Immature natural killer cell (primary cell): ENCODE results near the gene STK17A. TPM values are rescaled to one million over a fixed set of nuclear protein-coding genes. Genes with fewer than 3 reads are reported as not detected.
"Not testable (repeated sequence)": the region's sequence is repeated elsewhere in the genome, so short reads cannot be mapped to it uniquely, and the experiment has no call there.

Source experiments
- DNase-seq, 3 donors: peaks; one replicate each; pipeline ENCODE4 v3.0.0; 2022; ENCODE audit warnings: mixed read lengths in 1 of 3
- H3K27ac Mint-ChIP-seq, 6 donors: one replicate each; pipeline ENCODE4 v1.8.0; 2020; ENCODE audit warnings: mixed read lengths in 6 of 6, mild to moderate bottlenecking in 5 of 6, inconsistent platforms in 4 of 6, moderate library complexity in 3 of 6
- H3K27me3 Mint-ChIP-seq, 3 donors: one replicate each; pipeline ENCODE4 v1.8.0; 2020 to 2021; ENCODE audit warnings: low read depth in 3 of 3, mild to moderate bottlenecking in 3 of 3, mixed read lengths in 3 of 3, moderate library complexity in 3 of 3, inconsistent platforms in 1 of 3
- H3K36me3 Mint-ChIP-seq, 3 donors: one replicate each; pipeline ENCODE4 v1.8.0; 2020; ENCODE audit warnings: mixed read lengths in 3 of 3, inconsistent platforms in 2 of 3, mild to moderate bottlenecking in 2 of 3
- H3K4me1 Mint-ChIP-seq, 2 donors: one replicate each; pipeline ENCODE4 v1.8.0; 2020; ENCODE audit warnings: inconsistent platforms in 2 of 2, mild to moderate bottlenecking in 2 of 2, mixed read lengths in 2 of 2, moderate library complexity in 1 of 2
- H3K4me3 Mint-ChIP-seq, 5 donors: one replicate each; pipeline ENCODE4 v1.8.0; 2020; ENCODE audit warnings: mild to moderate bottlenecking in 5 of 5, mixed read lengths in 5 of 5, inconsistent platforms in 3 of 5, moderate library complexity in 3 of 5
- H3K9me3 Mint-ChIP-seq, 6 donors: one replicate each; pipeline ENCODE4 v1.8.0; 2020; ENCODE audit warnings: mild to moderate bottlenecking in 6 of 6, mixed read lengths in 6 of 6, inconsistent platforms in 4 of 6, moderate library complexity in 3 of 6
- polyA plus RNA-seq, 3 donors: library from polyadenylated mRNA; unstranded; fragments of 300-500 nt; fragmentation: Illumina TruSeq; gene quantifications; one replicate each; pipeline ENCODE4 v1.2.3, GENCODE V29; 2021

Gene STK17A
- polyA plus RNA-seq, 3 donors from 2014 or later, result 255 to 300 (median 271) TPM

GRCh38 chr7:43554423-43554822 lies 28.5 kb upstream of the STK17A start:
- no peaks in the 10 kb centered on the region for H3K36me3 Mint-ChIP-seq
- H3K4me3 Mint-ChIP-seq, result peak overlapping the region in 1 of 5 donors; percentile 19
- no peak for DNase-seq
- peak overlapping the region in 1 of 6 donors; percentile 43 for H3K27ac Mint-ChIP-seq
- H3K9me3 Mint-ChIP-seq, result peaks cover 0 to 7% (median 0%) of the 10 kb centered on the region in 6 donors
- H3K4me1 Mint-ChIP-seq, result no peaks in the 10 kb centered on the region
- H3K27me3 Mint-ChIP-seq, result peaks cover 3 to 8% (median 6%) of the 10 kb centered on the region in 3 donors

GRCh38 chr7:43557831-43558495 lies 24.9 kb upstream of the STK17A start:
- Mint-ChIP-seq H3K4me3 (no peak overlapping the region), H3K36me3 (no peaks in the 10 kb centered on the region), H3K27ac (no peak overlapping the region), H3K27me3 (peaks cover 1 to 18% (median 9%) of the 10 kb centered on the region in 3 donors), H3K4me1 (no peaks in the 10 kb centered on the region), H3K9me3 (peaks cover 0 to 5% (median 0%) of the 10 kb centered on the region in 6 donors)
- DNase-seq, result no peak

- H3K4me1 Mint-ChIP-seq, result no peaks in the 10 kb centered on the region
- H3K4me3 Mint-ChIP-seq, result no peak overlapping the region
- no peaks in the 10 kb centered on the region for H3K36me3 Mint-ChIP-seq
- H3K27me3 Mint-ChIP-seq, result peaks cover 1 to 18% (median 12%) of the 10 kb centered on the region in 3 donors
- peaks cover 0 to 5% (median 0%) of the 10 kb centered on the region in 6 donors for H3K9me3 Mint-ChIP-seq
- no peak overlapping the region for H3K27ac Mint-ChIP-seq
- DNase-seq, result no peak
These were observed 23.6 kb upstream of the STK17A start for GRCh38 chr7:43559171-43559945.

GRCh38 chr7:43559946-43560335 lies 23.0 kb upstream of the STK17A start:
- Mint-ChIP-seq H3K27me3 (peaks cover 1 to 18% (median 12%) of the 10 kb centered on the region in 3 donors), H3K36me3 (no peaks in the 10 kb centered on the region), H3K4me3 (no peak overlapping the region), H3K27ac (no peak overlapping the region), H3K9me3 (peaks cover 0 to 5% (median 0%) of the 10 kb centered on the region in 6 donors), H3K4me1 (no peaks in the 10 kb centered on the region)
- DNase-seq, result no peak

GRCh38 chr7:43560742-43561330 lies 22.1 kb upstream of the STK17A start:
- no peaks in the 10 kb centered on the region for H3K4me1 Mint-ChIP-seq
- H3K27me3 Mint-ChIP-seq, result peaks cover 2 to 18% (median 10%) of the 10 kb centered on the region in 3 donors
- H3K27ac Mint-ChIP-seq, result no peak overlapping the region
- no peak overlapping the region for H3K4me3 Mint-ChIP-seq
- no peaks in the 10 kb centered on the region for H3K36me3 Mint-ChIP-seq
- DNase-seq, result no peak
- peaks cover 0 to 5% (median 0%) of the 10 kb centered on the region in 6 donors for H3K9me3 Mint-ChIP-seq

- Mint-ChIP-seq H3K27ac (no peak overlapping the region), H3K4me1 (no peaks in the 10 kb centered on the region), H3K27me3 (peaks cover 4 to 18% (median 10%) of the 10 kb centered on the region in 3 donors), H3K9me3 (peaks cover 0 to 5% (median 0%) of the 10 kb centered on the region in 6 donors), H3K36me3 (no peaks in the 10 kb centered on the region), H3K4me3 (no peak overlapping the region)
- DNase-seq, result no peak
These were observed 20.5 kb upstream of the STK17A start for GRCh38 chr7:43562383-43562782.

- Mint-ChIP-seq H3K27ac (no peak overlapping the region), H3K9me3 (no peaks in the 10 kb centered on the region), H3K4me3 (no peak overlapping the region), H3K27me3 (peaks cover 11 to 16% (median 12%) of the 10 kb centered on the region in 3 donors), H3K36me3 (no peaks in the 10 kb centered on the region), H3K4me1 (no peaks in the 10 kb centered on the region)
- no peak for DNase-seq
These were observed 17.1 kb upstream of the STK17A start for GRCh38 chr7:43565786-43566185.

- Mint-ChIP-seq H3K9me3 (no peaks in the 10 kb centered on the region), H3K27me3 (peaks cover 0 to 16% (median 4%) of the 10 kb centered on the region in 3 donors), H3K36me3 (no peaks in the 10 kb centered on the region), H3K4me3 (no peak overlapping the region), H3K27ac (no peak overlapping the region), H3K4me1 (no peaks in the 10 kb centered on the region)
- DNase-seq, result no peak
These were observed 14.4 kb upstream of the STK17A start for GRCh38 chr7:43568529-43568928.

- Mint-ChIP-seq H3K4me1 (no peaks in the 10 kb centered on the region), H3K27ac (no peak overlapping the region), H3K9me3 (no peaks in the 10 kb centered on the region), H3K27me3 (peaks cover 0 to 16% (median 4%) of the 10 kb centered on the region in 3 donors), H3K4me3 (no peak overlapping the region), H3K36me3 (no peaks in the 10 kb centered on the region)
- no peak for DNase-seq
These were observed 13.5 kb upstream of the STK17A start for GRCh38 chr7:43569424-43569823.

GRCh38 chr7:43570688-43571365 lies 12.1 kb upstream of the STK17A start:
- peaks cover 0 to 15% (median 5%) of the 10 kb centered on the region in 3 donors for H3K27me3 Mint-ChIP-seq
- H3K27ac Mint-ChIP-seq, result no peak overlapping the region
- no peaks in the 10 kb centered on the region for H3K4me1 Mint-ChIP-seq
- H3K9me3 Mint-ChIP-seq, result no peaks in the 10 kb centered on the region
- no peak overlapping the region for H3K4me3 Mint-ChIP-seq
- H3K36me3 Mint-ChIP-seq, result no peaks in the 10 kb centered on the region
- no peak for DNase-seq

- peak overlapping the region in 1 of 6 donors; percentile 63 for H3K27ac Mint-ChIP-seq
- no peaks in the 10 kb centered on the region for H3K36me3 Mint-ChIP-seq
- DNase-seq, result no peak
- H3K4me3 Mint-ChIP-seq, result no peak overlapping the region
- H3K27me3 Mint-ChIP-seq, result peaks cover 0 to 13% (median 5%) of the 10 kb centered on the region in 3 donors
- H3K9me3 Mint-ChIP-seq, result no peaks in the 10 kb centered on the region
- H3K4me1 Mint-ChIP-seq, result no peaks in the 10 kb centered on the region
These were observed 10.3 kb upstream of the STK17A start for GRCh38 chr7:43572516-43573049.

- H3K4me1 Mint-ChIP-seq, H3K4me3 Mint-ChIP-seq, H3K27ac Mint-ChIP-seq, DNase-seq, H3K9me3 Mint-ChIP-seq, H3K36me3 Mint-ChIP-seq: not testable (repeated sequence)
- peaks cover 0 to 10% (median 5%) of the 10 kb centered on the region in 3 donors for H3K27me3 Mint-ChIP-seq
These were observed 9.1 kb upstream of the STK17A start for GRCh38 chr7:43573832-43574231.

- H3K4me1 Mint-ChIP-seq, result no peaks in the 10 kb centered on the region
- peaks cover 0 to 7% (median 4%) of the 10 kb centered on the region in 3 donors for H3K27me3 Mint-ChIP-seq
- H3K9me3 Mint-ChIP-seq, result no peaks in the 10 kb centered on the region
- DNase-seq, result no peak
- no peaks in the 10 kb centered on the region for H3K36me3 Mint-ChIP-seq
- H3K4me3 Mint-ChIP-seq, result no peak overlapping the region
- H3K27ac Mint-ChIP-seq, result no peak overlapping the region
These were observed 7.4 kb upstream of the STK17A start for GRCh38 chr7:43575506-43575905.
